G401.6 (cell line): ENCODE data around the gene OTUD4.

ENCODE experiments used
- FAIRE-seq: peaks from 2 replicates; lab custom pipeline; 2012; peaks lifted over from hg19 to GRCh38; lab: Jason Lieb, UNC

OTUD4 gene

GRCh38 chr4:145108128-145108527, 72.3 kb downstream of the OTUD4 start:
- FAIRE-seq, result no peak

GRCh38 chr4:145107126-145107525, 73.3 kb downstream of the OTUD4 start:
- FAIRE-seq, result no peak

- no peak for FAIRE-seq
Observed at GRCh38 chr4:145103496-145103895, 76.9 kb downstream of the OTUD4 start.

GRCh38 chr4:145102619-145103018, 77.8 kb downstream of the OTUD4 start:
- FAIRE-seq, result no peak

GRCh38 chr4:145101091-145101490, 79.3 kb downstream of the OTUD4 start:
- no peak for FAIRE-seq

GRCh38 chr4:145099653-145100052, 80.7 kb downstream of the OTUD4 start:
- no peak for FAIRE-seq

- FAIRE-seq, result no peak
Observed at GRCh38 chr4:145098675-145099037, 81.7 kb downstream of the OTUD4 start.

GRCh38 chr4:145097821-145098674, 82.3 kb downstream of the OTUD4 start, which contains the start of the genes ABCE1 and ANAPC10:
TSS of gene ABCE1 (plus strand) at chr4:145098311. CDS start at chr4:145104413, 6,102 bp downstream.
TSS of gene ANAPC10 (minus strand) at chr4:145098196. CDS start at chr4:145096099, 2,097 bp downstream.
- FAIRE-seq, result peak; percentile 91

GRCh38 chr4:145097331-145097820, 83.0 kb downstream of the OTUD4 start:
- FAIRE-seq, result no peak

GRCh38 chr4:145093638-145094037, 86.8 kb downstream of the OTUD4 start:
- FAIRE-seq, result no peak

GRCh38 chr4:145090380-145090779, 90.0 kb downstream of the OTUD4 start:
- no peak for FAIRE-seq

- FAIRE-seq, result no peak
Observed at GRCh38 chr4:145083891-145084605, 96.3 kb downstream of the OTUD4 start.
